Vagina (tissue), 2 donors: Measurements from ENCODE around the gene SLC5A12.

ENCODE experiments used
- CTCF ChIP-seq, 3 experiments: fragments of 450-650 bp in 2 of 3; fragments of 200-600 bp in 1 of 3; sonication (generic) in 1 of 3; IDR thresholded peaks; one replicate each; pipeline ENCODE4 v1.5.1; 2017 to 2019; ENCODE audit warnings: antibody characterized with exemption in 3 of 3, mild to moderate bottlenecking in 2 of 3, moderate library complexity in 2 of 3
- POLR2AphosphoS5 ChIP-seq, 2 donors: sonication (generic); formaldehyde crosslinking; IDR thresholded peaks; one replicate each; pipeline ENCODE4 v1.9.0; 2017; ENCODE audit warnings: antibody characterized with exemption in 2 of 2, mild to moderate bottlenecking in 2 of 2, low read depth in 1 of 2; ENCODE audit not compliant: insufficient read depth in 1 of 2

- TF ChIP-seq CTCF (IDR thresholded peaks at IDR 0.05), result no peak
- no peak for TF ChIP-seq POLR2AphosphoS5 (IDR thresholded peaks at IDR 0.05; ENCODE audit: insufficient read depth in 1 of 2, low read depth in 1 of 2)
Measured at GRCh38 chr11:26721948-26722475, at the start of gene SLC5A12.
